Fibroblast of skin of left quadriceps (primary cell): Measurements from ENCODE around the gene RFC5.
"Not testable (repeated sequence)": the region's sequence is repeated elsewhere in the genome, so short reads cannot be mapped to it uniquely, and the experiment has no call there.

Experiments
- DNase-seq, 2 experiments: peaks; one replicate each; pipeline ENCODE4 v3.0.0-alpha.2; 2013; ENCODE audit warnings: low read depth in 2 of 2

Gene RFC5

GRCh38 chr12:118015306-118015705, 1.2 kb upstream of the RFC5 start:
- DNase-seq = no peak

GRCh38 chr12:118015944-118016343, 559 bp upstream of the RFC5 start:
- no peak for DNase-seq

DNA sequence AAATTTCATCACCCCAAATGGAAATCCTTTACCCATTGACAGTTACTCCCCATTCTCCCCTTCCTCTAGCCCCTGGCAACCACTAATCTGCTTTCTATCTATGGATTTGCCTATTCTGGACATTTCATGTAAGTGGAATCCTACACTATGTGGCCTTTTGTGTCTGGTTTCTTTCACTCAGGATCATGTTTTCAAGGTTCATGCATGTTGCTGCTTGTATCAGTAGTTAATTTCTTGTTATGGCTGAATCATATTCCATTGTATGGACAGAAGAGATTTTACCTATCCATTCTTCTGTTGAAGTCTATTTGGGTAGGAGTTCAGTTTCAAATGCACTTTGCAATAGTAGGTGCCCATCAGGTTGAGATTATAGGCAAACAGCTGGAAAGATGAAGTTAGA, 1.4 kb downstream of the RFC5 start:
- DNase-seq = no peak

DNA sequence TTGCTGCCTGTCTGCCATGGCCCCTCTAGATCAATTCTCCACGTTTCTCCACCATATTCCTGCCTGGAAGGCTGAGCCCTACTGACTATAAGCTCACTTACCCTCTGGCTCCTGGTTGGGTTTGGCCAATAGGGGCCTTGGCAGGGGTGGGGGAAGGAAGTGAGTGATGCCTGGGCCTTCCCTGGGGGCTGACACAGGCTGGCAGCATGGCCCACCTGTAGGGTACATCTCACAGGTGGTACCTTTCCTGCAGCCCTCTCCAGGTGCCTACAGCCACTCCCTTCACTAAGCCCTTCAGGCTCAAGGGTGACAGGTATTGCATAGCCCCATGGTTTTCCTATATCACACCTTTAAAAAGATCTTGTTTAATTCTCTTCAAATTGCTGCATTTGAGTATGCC, 3.5 kb downstream of the RFC5 start:
- DNase-seq = no peak

- not testable (repeated sequence) for DNase-seq
These were observed 5.7 kb downstream of the RFC5 start for GRCh38 chr12:118022097-118022727.

DNA sequence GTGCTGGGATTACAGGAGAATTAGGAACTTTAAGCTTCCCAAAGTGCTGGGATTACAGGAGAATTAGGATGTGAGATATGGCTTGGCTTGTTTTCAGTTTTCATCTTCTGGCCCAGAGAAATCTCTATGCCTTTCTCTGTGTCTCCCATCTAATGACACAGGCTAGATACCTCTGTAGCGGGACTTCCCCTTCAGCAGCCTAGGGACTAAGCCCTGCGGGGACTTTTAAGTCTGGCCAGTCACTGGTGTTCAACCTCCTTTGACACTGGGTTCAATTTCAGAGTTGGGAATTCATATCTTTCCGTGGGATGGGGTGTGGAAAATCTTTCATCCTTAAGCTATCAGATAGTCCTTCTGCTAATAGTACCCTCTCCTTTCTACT, 6.2 kb downstream of the RFC5 start:
- DNase-seq = no peak

DNA sequence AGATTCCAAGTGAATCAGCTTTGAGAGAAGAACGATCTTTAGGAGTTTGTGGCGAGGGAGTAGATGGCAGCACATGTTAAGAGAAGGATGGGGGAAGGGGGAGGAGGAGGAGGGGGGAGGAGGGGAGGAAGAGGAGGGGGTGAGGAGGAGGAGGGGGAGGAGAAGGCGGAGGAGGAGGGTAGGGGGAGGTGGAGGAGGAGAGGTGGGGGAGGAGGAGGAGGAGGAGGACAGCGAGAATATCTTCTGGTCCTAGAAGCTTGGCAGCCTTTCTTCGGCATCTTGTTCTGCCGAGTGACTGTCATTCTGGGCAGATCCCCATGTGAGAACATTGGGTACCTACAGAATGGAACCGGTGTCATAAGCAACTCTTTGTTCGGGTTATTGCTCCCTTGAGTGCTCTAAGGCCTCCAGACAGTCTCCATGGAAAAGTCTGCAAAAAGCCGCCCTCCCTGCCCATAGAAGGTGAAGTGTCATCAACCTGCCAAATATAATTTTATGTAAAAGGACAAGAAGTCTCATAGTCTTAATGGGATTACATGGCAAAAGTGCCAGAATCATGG, 6.9 kb downstream of the RFC5 start:
- no peak for DNase-seq

DNA sequence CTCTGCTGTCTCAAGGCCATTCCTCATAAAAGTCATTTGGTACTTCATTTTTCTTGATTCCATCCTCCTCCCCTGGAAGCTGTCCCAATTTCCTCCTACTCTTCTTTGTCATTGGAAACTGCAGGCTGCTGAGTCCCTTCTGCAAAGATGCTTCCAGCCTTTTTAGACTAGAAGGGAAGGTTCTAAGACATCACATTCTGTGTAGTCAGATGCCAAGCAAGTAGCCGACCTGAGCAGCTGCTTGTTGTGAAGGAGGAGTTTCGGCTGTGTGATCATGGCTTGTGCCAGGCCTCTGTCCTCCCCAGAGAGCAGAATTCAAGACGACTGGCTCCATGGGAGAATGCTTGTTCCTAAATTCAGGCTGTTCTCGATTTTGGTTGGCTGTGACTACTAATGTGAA, 8.7 kb downstream of the RFC5 start:
- no peak for DNase-seq

DNA sequence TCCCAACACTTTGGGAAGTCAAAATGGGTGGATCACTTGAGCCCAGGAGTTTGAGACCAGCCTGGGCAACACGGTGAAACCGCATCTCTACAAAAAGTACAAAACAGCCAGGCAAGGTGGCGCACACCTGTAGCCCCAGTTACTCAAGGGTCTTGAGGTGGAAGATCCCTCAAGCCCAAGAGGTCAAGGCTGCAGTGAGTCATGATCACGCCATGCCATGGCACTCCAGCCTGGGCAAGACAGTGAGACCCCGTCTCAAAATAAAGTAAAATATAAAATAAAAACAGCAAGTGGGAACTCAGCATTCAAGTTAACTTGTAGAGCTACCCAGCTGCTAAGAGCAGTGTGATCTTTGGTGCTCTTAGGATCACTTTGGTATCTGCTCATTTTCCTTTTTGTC, 12.7 kb downstream of the RFC5 start:
- no peak for DNase-seq

DNA sequence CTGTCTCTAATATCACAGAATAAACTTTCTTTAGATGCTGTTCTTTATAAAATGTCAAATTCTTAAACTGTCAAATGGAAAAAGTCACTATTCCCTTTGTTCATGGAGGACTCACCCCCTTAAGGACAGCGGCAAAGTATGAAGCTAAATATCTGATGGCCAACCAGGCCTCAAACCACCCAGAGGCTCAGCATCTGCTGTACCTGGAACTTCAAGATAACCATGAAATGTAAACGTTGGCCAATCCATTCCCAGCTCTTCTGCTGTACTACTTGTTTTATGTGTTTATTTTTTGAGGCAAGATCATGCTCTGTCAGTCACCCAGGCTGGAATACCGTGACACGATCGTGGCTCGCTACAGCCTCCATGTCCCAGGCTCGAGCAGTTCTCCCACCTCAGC, 15.7 kb downstream of the RFC5 start:
- DNase-seq = no peak

GRCh38 chr12:118033323-118033722, 16.8 kb downstream of the RFC5 start:
- no peak for DNase-seq

DNA sequence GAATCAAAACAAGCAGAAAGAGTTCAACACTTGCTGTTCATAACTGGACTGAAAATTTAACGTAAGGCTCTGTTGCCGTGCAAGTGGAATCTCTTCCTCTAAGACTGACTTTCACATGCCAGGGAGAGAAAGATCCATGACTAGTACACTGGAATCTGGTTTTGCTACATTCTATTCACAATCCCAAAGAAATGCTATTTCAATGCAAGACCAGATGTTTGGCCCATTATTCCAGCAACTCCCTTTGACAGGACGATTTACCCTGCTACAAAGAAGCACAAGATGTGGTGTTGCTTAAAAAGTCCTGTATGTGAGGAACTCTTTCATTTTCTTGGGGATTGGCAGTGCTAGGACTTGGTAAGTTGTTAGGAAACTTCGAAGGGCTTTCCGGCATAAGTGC, 17.4 kb downstream of the RFC5 start:
- DNase-seq = no peak

DNA sequence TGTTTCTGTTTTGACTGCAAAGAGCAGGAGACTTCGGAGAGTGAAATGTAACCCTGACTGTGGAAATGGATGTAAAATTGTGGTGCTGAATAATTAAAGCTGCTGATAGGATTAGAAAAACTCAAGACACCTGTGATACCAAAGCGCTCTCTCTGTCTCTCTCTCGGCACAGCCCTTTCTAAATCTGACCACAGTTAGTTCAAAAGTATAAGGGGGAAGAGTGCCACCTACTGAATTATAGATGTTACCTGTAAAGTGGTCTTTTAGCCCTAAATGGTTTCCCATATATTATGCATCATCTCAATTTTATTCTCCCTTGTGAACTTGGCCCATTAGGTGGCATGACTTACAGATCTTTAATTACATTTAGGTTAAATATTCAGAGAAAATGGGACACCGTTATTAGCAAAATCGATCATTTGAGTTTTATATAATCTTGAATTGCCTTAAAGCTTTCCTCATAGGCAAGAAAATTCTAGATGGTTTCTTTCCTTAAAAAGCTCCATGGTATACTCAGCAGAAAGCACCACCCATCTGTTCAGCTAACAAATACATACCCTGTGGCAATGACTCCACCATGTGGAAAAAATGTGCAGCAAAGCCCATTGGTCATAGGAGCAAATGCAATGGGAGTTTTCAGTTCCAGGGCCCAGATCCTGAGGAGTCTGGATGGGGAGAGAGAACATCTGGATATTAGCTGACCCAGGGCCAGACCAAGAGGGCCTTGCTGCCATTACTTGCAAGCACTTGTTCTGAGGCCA, 18.1 kb downstream of the RFC5 start:
- DNase-seq = peak; percentile 28 to 33

DNA sequence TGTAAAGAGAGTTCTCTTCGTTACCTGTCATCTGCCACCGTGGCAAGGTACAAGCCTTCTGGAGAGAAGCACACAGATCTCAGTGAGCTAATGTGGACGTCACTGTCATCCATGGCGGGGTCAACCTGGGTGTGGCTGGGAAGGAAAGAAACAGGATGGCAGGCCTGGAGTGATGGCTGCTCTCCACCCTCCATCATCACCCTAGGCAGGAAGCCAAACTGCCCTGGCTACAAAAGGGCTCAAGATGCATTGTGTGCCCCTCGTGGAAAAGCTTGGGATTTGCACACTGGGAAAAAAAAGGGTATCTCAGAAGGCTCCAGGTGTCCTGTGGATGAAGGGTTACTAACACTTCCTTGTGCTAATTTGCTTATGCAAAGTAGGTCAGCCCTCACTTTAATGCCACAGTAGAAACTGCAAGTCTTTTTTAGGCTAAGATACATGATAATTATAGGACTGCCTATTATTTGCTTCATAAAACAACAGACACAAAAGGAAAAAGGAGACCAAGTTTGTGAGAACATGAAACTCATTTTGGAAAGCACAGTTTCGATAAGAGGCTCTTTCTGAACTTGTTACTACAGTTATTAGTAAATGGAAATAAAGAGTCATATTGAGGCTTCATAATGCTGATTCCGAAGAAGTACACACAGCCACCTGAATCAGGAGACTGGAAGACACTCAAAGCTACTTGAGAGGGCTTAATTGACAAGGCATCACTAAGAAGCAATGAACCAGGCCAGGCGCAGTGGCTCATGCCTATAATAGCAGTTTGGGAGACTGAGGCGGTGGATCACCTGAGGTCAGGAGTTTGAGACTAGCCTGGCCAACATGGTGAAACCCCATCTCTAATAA, 18.9 kb downstream of the RFC5 start:
- no peak for DNase-seq

DNA sequence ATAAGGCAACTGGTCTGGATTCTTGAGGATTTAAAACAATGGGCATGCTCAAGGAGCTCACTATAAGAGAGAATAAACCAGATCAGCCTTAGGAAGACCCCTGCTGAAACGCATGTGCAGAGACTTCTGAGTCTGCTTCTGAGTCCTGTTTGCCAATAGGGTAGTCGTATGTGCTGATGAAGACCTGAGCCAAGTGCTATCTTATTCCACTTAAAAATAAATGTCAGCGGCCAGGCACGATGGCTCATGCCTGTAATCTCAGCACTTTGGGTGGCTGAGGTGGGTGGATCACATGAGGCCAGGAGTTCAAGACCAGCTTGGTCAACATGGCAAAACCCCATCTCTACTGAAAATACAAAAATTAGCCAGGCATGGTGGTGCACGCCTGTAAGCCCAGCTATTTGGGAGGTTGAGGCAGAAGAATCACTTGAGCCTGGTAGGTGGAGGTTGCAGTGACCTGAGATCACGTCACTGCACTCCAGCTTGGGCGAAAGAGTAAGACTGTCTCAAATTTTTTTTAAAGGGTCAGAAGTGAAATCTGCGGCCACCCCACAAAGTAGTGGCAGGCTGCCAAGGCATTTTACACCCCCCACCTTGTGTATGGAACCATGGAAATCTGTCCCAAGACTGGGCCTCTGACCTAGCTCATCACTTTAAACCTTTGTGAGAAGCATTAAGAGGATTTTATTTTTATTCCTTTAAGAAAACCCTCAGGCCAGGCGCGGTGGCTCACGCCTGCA, 20.3 kb downstream of the RFC5 start:
- no peak for DNase-seq

- DNase-seq = no peak
These were observed 21.6 kb downstream of the RFC5 start for GRCh38 chr12:118038137-118038536.

- no peak for DNase-seq
These were observed 25.6 kb downstream of the RFC5 start for GRCh38 chr12:118042091-118042490.

DNA sequence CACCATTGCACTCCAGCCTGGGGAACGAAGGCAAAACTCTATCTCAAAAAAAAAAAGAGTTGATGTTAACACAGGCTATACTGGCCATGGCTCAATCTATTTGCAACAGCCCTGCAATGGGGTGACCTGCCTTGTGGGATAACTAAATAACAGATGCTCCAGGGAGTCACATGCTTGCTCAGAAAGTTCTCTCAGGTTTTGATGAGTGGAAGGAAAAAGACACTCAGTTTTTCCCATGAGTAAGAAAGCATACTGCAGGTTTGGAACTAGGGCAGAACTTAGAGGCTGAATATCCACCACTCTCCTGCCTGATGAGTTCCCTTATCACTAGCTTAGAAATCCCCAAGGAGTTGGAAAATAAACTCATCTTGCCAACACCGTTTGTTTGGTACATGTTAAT, 27.6 kb downstream of the RFC5 start:
- DNase-seq = no peak

DNA sequence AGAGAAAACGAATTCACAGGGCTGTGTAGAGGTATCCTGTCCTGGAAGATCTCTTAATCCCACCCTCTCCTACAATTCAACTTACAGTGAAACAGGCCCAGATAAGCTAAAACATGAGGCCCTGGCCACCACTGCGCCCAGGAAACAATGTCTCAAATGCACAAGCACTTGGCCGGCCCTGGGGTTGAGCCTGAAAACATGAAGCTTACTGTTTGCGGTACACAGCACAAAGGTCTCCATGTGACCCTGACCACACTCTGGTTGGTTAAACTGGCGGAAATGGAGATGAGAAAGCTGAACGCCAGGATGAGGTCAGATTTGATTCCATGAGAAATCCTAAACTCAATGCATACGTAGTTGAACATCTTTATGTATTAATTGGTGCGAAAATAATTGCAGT, 28.1 kb downstream of the RFC5 start:
- no peak for DNase-seq

- DNase-seq = no peak
These were observed 29.9 kb downstream of the RFC5 start for GRCh38 chr12:118046430-118046829.

DNA sequence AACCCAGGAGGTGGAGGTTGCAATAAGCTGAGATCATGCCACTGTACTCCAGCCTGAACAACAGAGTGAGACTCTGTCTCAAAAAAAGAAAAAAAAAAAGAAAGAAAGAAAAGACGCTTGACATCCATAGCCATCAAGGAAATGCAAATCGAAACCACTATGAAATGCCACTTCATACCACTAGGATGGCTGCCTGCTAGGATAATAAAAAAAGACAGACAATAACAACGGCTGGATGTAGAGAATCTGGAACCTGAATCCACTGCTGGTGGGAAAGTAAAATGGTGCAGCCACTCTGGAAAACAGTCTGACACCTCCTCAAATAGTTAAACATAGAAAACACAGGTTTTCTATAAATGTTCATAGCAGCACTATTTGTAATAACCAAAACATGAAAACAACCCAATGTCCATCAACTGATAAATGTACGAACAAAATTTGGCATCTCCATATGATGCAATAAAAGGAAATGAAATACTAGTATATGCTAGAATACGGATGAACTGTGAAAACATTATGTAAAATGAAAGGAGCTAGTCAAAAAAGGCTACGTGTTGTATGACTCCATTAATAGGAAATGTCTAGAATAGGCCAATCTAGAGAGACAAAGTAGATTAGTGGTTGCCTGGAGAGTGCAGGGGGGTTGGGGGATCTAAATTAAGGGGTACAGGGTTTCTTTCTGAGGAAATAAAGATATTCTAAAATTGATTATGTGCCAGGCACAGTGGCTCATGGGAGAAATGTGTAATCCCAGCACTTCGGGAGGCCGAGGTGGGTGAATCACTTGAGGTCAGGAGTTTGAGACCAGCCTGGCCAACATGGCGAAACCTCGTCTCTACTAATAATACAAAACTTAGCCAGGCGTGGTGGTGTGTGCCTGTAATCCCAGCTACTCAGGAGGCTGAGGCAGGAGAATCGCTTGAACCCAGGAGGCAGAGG, 34.7 kb downstream of the RFC5 start:
- no peak for DNase-seq
